CD4-positive, alpha-beta T cell treated with Interferon gamma for 1 hour (primary cell): Measurements from ENCODE around the gene EVI2A.

Experiments
- DNase-seq: peaks from one replicate; pipeline ENCODE4 v3.0.0-alpha.2; 2020

Gene EVI2A

GRCh38 chr17:31272236-31272635, 49.2 kb downstream of the EVI2A start:
- no peak for DNase-seq

GRCh38 chr17:31269578-31269983, 51.8 kb downstream of the EVI2A start:
- no peak for DNase-seq

GRCh38 chr17:31269036-31269577, 52.3 kb downstream of the EVI2A start:
- no peak for DNase-seq
